HK-2 (cell line): ENCODE data around the gene ACOX3.
"Not testable (repeated sequence)": the region's sequence is repeated elsewhere in the genome, so short reads cannot be mapped to it uniquely, and the experiment has no call there.

Source experiments
- DNase-seq: peaks from one replicate; pipeline ENCODE4 v3.0.0-alpha.2; 2018; ENCODE audit not compliant: unreplicated experiment

Gene ACOX3

GRCh38 chr4:8387194-8387593 is 53.3 kb downstream of the ACOX3 start:
- no peak for DNase-seq

GRCh38 chr4:8386731-8387130 is 53.8 kb downstream of the ACOX3 start:
- no peak for DNase-seq

DNA sequence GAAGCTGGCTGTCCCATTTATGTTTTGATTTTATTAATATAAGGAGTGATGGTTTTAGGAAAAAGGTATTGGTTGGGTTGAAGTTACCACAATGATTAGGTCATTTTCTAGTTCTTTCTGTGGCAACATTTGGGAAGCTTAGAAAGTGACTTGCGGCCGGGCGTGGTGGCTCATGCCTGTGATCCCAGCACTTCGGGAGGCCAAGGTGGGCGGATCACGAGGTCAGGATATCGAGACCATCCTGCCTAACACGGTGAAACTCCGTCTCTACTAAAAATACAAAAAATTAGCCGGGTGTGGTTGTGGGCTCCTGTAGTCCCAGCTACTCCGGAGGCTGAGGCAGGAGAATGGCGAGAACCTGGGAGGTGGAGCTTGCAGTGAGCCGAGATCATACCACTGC is 54.4 kb downstream of the ACOX3 start:
- not testable (repeated sequence) for DNase-seq

DNA sequence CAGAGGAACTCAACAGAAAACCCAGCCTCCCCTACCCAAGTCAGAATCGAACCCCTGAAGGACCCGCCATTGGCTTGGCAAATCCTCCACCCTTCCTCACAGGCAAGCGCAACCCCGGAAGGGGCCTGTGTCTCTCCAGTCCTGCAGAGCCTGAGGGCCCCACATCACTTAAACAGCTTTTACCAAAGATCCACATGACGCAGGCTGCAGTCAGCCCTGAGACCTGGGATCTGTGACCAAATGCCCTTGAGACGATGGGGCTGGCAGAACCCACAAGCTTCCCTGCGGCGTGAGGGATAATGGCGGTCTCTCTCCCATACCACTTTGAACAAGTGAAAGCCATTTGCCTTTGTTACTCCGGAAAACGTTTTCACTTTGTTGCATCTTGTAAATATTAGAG is 54.9 kb downstream of the ACOX3 start:
- DNase-seq = no peak

- no peak for DNase-seq
Observed at GRCh38 chr4:8385106-8385505, 55.4 kb downstream of the ACOX3 start.

- DNase-seq = no peak
Observed at GRCh38 chr4:8384397-8385060, 56.0 kb downstream of the ACOX3 start.

DNA sequence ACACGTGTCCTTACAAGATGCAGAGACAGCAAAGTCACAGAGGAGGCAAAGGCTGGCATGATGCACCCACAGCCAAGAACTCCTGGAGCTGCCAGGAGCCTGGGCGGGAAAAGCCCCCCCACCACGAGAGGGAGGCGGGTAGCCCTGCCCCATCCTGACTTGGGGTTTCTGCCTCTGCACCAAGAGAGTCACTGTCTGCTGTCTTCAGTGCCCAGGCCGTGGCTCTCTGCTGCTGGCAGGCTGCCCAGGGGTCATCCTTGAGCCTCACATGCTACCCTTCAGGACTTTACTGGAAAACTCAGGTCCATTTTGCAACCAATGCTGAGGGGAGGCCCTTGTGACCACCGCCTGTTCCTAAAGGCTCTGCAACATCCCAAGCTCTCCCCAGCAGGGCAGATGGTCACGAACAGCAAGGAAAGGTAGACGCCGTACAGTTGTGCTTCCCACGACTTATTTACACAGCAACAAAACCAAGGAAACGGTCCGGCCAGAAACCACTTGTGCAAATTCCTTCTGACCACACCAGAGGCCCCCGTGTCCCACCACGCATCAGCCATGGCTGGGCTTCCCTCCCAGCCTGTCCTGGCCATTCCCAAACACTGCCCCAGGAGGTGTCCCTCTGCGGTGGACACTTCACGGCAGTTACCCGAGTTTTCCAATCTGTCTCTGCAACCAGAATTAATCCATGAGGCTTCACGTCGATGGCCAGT is 56.9 kb downstream of the ACOX3 start:
- peak; percentile 20 for DNase-seq

GRCh38 chr4:8383016-8383415 is 57.5 kb downstream of the ACOX3 start:
- DNase-seq = no peak

DNA sequence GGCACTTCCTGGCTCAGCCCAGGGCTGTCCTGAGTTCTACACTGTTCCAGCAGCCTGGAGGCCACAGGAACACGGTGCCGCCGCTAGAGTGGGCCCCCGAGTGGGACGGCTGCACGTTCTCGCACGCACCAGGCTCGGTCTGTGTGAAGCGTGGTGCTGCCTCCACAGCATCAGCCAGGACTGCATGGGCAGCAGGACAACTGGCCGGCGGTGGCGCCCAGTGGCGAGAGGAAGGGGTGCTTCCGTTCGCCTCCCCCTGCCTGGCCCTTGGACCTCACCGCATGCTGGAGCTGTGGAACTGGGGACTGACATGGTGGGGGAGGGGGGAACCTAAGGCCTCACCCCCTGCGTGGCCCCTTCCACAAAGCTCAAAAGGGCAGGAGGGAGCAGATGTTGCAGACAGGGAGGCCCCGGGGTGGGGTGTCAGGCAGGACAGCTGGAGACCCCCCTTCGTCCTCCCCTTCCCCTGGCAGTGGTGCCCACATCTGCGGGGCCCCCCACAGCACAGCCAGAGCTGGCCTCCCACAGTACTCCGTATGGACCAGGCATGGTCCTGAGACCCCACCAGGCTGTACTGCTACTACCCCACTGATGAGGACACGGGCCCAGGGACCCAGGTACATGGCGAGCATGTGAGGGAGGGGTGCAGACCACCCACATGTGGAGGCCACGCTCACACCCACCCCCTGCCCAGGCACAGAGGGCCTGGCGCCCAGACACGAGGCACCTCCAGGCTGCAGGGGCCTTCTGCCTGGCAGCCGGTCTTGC is 58.5 kb downstream of the ACOX3 start:
- no peak for DNase-seq

- no peak for DNase-seq
Observed at GRCh38 chr4:8380511-8381415, 59.8 kb downstream of the ACOX3 start.

DNA sequence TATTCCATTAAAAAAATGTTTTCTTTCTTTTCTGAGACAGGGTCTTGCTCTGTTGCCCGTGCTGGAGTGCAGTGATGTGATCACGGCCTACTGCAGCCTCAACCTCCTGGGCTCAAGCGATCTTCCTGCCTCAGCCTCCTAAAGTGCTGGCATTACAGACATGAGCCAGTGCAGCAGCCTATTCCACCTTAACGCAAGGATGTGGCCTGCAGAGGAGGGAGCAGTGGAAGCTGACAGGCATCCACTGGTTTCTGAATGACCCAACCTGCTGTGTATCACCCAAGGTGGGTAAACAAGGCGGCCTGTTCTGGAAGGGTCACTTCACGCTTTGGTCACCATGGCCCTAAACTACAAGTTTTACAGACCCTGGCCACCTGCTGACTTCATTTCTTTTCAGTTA is 60.8 kb downstream of the ACOX3 start:
- no peak for DNase-seq

DNA sequence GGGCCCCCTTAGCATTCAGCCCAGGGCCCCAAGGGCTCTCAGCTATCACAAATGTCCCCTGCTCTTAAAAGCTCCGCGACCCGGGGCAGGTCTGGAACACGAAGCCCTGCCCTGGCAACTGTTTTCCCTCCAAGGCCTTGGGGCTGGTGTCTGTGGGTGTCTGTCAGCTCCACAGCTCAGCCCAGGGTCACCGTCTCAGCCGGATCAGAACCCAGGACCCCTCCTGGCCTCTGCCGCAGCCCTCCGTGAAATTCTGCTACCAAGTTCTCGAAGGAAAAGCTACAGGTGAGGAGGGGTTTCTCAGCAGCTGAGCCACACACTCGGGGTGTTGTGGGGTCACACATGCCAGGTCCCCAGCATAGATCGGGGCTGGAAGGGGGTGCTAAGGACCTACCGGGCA is 61.2 kb downstream of the ACOX3 start:
- DNase-seq = no peak

DNA sequence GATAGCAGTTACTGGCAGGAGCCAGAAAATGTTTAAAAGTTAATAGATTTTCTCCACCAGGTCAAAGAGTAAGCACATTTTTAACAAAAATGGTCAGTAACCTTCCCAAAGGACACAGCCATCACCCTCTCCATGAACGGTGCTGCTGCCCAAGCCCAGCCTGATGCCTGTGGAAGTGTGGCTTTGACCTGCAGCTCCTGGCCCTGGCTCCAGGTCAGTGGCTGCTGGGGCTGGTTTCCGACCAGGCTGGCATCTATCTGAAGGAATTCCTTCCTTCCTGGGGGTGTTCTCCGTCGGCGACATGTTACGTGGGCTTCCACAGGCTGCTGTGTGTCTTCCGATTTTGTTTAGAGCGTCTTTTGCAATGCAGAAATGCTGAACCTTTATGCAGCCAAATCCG is 61.7 kb downstream of the ACOX3 start:
- no peak for DNase-seq

GRCh38 chr4:8378101-8378724 is 62.3 kb downstream of the ACOX3 start:
- DNase-seq = no peak

GRCh38 chr4:8377103-8378075 is 63.1 kb downstream of the ACOX3 start:
- DNase-seq = no peak

- no peak for DNase-seq
Observed at GRCh38 chr4:8376361-8377102, 64.0 kb downstream of the ACOX3 start.

DNA sequence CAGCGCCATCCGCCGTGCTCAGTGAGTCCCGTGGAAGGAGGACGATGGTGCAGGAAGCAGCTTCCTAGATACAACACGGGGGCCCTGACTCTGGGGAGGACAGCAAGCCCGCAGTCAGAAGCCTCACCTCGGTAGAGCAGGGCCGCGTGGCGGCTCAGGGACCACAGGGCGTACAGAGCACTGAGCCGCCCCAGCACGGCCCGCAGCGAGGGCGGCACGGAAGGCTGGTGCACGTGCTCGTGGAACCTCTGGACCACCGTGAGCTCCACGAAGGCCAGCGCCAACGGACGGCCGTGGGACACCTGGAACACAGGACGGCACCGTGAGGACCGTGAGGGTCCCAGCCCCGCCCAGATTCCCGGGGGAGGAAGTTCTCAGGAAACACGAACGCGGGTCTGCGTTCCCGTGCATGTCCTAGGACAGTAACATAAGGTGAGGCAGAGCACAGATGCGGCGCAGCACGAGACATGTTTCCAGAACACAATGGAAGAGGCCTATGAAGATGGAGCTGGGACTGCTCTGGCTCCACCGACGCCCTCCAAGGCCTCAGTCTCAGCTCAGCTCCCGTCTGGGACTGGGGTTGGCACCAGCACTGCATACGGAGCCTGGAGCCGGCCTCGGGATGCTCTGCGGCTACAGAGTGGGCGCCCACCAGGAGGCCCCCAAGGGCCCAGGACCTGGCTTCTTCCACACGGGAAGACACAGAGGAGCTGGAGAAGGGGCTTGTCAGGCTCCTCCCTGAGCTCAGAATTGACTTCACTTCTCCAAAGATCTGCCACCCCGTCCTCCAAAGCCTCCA is 65.5 kb downstream of the ACOX3 start:
- DNase-seq = no peak

DNA sequence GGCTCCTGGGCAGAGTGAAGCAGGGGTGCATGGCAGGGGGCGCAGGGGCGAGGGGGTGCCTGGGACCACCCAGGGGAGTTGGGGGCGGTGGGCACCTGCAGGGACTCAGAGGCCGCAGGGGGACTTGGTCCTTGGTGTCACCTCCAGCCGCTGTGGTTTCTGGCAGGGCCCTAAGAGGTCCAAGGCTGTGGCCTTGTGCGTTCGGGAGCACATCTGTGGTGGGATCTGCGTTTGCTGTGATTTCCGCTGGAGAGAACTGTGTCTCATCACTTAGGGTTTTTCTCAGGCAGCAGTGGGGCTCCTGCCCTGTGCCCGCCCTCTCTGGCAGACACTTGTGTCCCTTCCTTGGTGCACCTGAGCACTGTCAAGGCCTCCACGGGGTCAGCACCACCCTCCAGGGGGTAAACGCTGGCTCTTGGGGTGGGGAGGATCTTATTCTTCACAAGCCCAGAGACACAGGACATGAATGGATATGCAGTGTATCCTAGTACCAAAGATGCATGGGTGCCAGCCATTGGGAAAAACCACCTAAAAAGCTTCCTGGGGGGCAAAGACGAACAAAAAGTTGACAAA is 66.5 kb downstream of the ACOX3 start:
- no peak for DNase-seq
